DND-41 (cell line): ENCODE data around the gene PRDM15.

ENCODE experiments used
- ATAC-seq: fragments of 200-7000 bp; cut with Tn5 transposase; 3 replicates; pipeline ENCODE4 v1.9.1; 2021; ENCODE audit warnings: low read depth; ENCODE audit not compliant: insufficient read depth
- DNase-seq: peaks from one replicate; pipeline ENCODE4 v3.0.0-alpha.2; 2020
- H2AFZ ChIP-seq: 2 replicates; pipeline ENCODE4 v1.6.0; 2012; ENCODE audit warnings: low read depth, low read length
- H3K27ac ChIP-seq: 2 replicates; pipeline ENCODE4 v1.5.1; 2012; ENCODE audit warnings: low read length, inconsistent platforms
- H3K27me3 ChIP-seq: fragments of 200-600 bp; sonication (generic); 2 replicates; pipeline ENCODE4 v1.6.0; 2012; ENCODE audit warnings: low read length, mild to moderate bottlenecking, inconsistent platforms; ENCODE audit not compliant: insufficient read depth, poor library complexity
- H3K36me3 ChIP-seq: 2 replicates; pipeline ENCODE4 v1.5.1; 2012; ENCODE audit warnings: low read length, inconsistent platforms; ENCODE audit not compliant: insufficient read depth
- H3K4me1 ChIP-seq: 2 replicates; pipeline ENCODE4 v1.5.1; 2012; ENCODE audit warnings: mild to moderate bottlenecking, low read length; ENCODE audit not compliant: insufficient read depth
- H3K4me2 ChIP-seq: 2 replicates; pipeline ENCODE4 v1.6.0; 2012; ENCODE audit warnings: mild to moderate bottlenecking, moderate library complexity, low read length, inconsistent platforms; ENCODE audit not compliant: insufficient read depth
- H3K4me3 ChIP-seq, 2 experiments: fragments of 200-600 bp in 1 of 2; shearing (Covaris generic) in 1 of 2; 2 replicates each; pipeline ENCODE4 v1.5.1; 2012 to 2016; ENCODE audit warnings: inconsistent platforms in 2 of 2, low read length in 2 of 2, mild to moderate bottlenecking in 2 of 2, low read depth in 1 of 2, moderate library complexity in 1 of 2
- H3K79me2 ChIP-seq: 2 replicates; pipeline ENCODE4 v1.6.0; 2012; ENCODE audit warnings: low read length, inconsistent platforms; ENCODE audit not compliant: insufficient read depth
- H3K9ac ChIP-seq: 2 replicates; pipeline ENCODE4 v1.6.0; 2012; ENCODE audit warnings: low read depth, mild to moderate bottlenecking, inconsistent platforms, low read length, moderate library complexity
- H3K9me3 ChIP-seq: 2 replicates; pipeline ENCODE4 v1.5.1; 2012; ENCODE audit warnings: low read length, moderate library complexity, mild to moderate bottlenecking, inconsistent platforms; ENCODE audit not compliant: insufficient read depth, severe bottlenecking
- H4K20me1 ChIP-seq: 2 replicates; pipeline ENCODE4 v1.6.0; 2012; ENCODE audit warnings: low read length; ENCODE audit not compliant: insufficient read depth
- CTCF ChIP-seq: IDR thresholded peaks from 2 replicates; pipeline ENCODE4 v1.5.1; 2012; ENCODE audit warnings: borderline replicate concordance, low read length, moderate library complexity, mild to moderate bottlenecking; ENCODE audit not compliant: poor library complexity, severe bottlenecking; ENCODE audit errors: extremely low read depth
- EZH2 ChIP-seq: IDR thresholded peaks from 3 replicates; pipeline ENCODE4 v1.6.1; 2012; ENCODE audit warnings: borderline replicate concordance, low read depth, mild to moderate bottlenecking, moderate library complexity, low read length, inconsistent platforms; ENCODE audit not compliant: severe bottlenecking

The PRDM15 gene

GRCh38 chr21:41828884-41829360 lies 50.2 kb downstream of the PRDM15 start:
- Histone ChIP-seq H3K4me1 (no peaks in the 10 kb centered on the region), H3K36me3 (peaks cover 73% of the 10 kb centered on the region)

GRCh38 chr21:41827951-41828883 lies 50.9 kb downstream of the PRDM15 start:
- TF ChIP-seq CTCF (no peak), EZH2 (no peak)
- Histone ChIP-seq H3K27ac (no peak overlapping the region), H3K9ac (no peak overlapping the region), H3K4me3 (no peak overlapping the region), H3K9me3 (no peaks in the 10 kb centered on the region), H3K4me2 (no peak overlapping the region), H3K79me2 (no peaks in the 10 kb centered on the region), H2AFZ (no peak overlapping the region), H3K36me3 (peaks cover 74% of the 10 kb centered on the region), H3K27me3 (no peaks in the 10 kb centered on the region), H3K4me1 (no peaks in the 10 kb centered on the region), H4K20me1 (peaks cover 2% of the 10 kb centered on the region; the same call in 1 of the 2 replicates)
- DNase-seq (no peak), ATAC-seq (no peak)

More at GRCh38 chr21:41828884-41829360, 50.2 kb downstream of the PRDM15 start:
- ATAC-seq: no peak
- Histone ChIP-seq H2AFZ (no peak overlapping the region), H3K4me2 (no peak overlapping the region), H3K4me3 (no peak overlapping the region), H4K20me1 (peaks cover 2% of the 10 kb centered on the region; the same call in 1 of the 2 replicates), H3K9me3 (no peaks in the 10 kb centered on the region), H3K27ac (no peak overlapping the region), H3K27me3 (no peaks in the 10 kb centered on the region), H3K79me2 (no peaks in the 10 kb centered on the region), H3K9ac (no peak overlapping the region)
- no peak for TF ChIP-seq EZH2
- no peak for TF ChIP-seq CTCF
- DNase-seq: no peak

GRCh38 chr21:41825881-41826280 lies 53.3 kb downstream of the PRDM15 start:
- Histone ChIP-seq H4K20me1 (peaks cover 2% of the 10 kb centered on the region; the same call in 1 of the 2 replicates), H3K27ac (no peak overlapping the region), H3K4me1 (no peaks in the 10 kb centered on the region), H3K27me3 (no peaks in the 10 kb centered on the region), H3K9me3 (no peaks in the 10 kb centered on the region), H3K36me3 (peaks cover 78% of the 10 kb centered on the region), H3K4me2 (no peak overlapping the region), H3K4me3 (no peak overlapping the region), H2AFZ (no peak overlapping the region), H3K79me2 (no peaks in the 10 kb centered on the region), H3K9ac (no peak overlapping the region)
- no peak for ATAC-seq
- TF ChIP-seq CTCF (no peak), EZH2 (no peak)
- no peak for DNase-seq
